Sciatic nerve (tissue), 2 donors: ENCODE results near the gene NIN. TPM values are rescaled to one million over a fixed set of nuclear protein-coding genes. Genes with fewer than 3 reads are reported as not detected.
"Not testable (repeated sequence)": the region's sequence is repeated elsewhere in the genome, so short reads cannot be mapped to it uniquely, and the experiment has no call there.

Experiments
- ATAC-seq: fragments of 200-7000 bp; cut with Tn5 transposase; one replicate; pipeline ENCODE4 v1.9.1; 2020; ENCODE audit warnings: mild to moderate bottlenecking, moderate library complexity
- DNase-seq: peaks from one replicate; pipeline ENCODE4 v3.0.0-alpha.2; 2020; ENCODE audit warnings: low spot score
- intact Hi-C: fragments of 100-400 bp; cut with DNase I; formaldehyde crosslinking; loops from one replicate; pipeline ENCODE4 v1.14.2; 2022
- total RNA-seq: library from RNA; stranded (reverse); fragmentation: NEBNext Ultra II Directional; extraction: Animal tissue kit (Norgen Biotek cat#: 25700); gene quantifications from one replicate; pipeline ENCODE4 v1.2.1, GENCODE V29; 2021
- donor health status: DM: no; HTN: no; CAD: no.
- donor health status: DM: no; HTN: no; CAD: no.

The NIN gene
- total RNA-seq, 1 donor from 2014 or later = 48.2 TPM

DNA sequence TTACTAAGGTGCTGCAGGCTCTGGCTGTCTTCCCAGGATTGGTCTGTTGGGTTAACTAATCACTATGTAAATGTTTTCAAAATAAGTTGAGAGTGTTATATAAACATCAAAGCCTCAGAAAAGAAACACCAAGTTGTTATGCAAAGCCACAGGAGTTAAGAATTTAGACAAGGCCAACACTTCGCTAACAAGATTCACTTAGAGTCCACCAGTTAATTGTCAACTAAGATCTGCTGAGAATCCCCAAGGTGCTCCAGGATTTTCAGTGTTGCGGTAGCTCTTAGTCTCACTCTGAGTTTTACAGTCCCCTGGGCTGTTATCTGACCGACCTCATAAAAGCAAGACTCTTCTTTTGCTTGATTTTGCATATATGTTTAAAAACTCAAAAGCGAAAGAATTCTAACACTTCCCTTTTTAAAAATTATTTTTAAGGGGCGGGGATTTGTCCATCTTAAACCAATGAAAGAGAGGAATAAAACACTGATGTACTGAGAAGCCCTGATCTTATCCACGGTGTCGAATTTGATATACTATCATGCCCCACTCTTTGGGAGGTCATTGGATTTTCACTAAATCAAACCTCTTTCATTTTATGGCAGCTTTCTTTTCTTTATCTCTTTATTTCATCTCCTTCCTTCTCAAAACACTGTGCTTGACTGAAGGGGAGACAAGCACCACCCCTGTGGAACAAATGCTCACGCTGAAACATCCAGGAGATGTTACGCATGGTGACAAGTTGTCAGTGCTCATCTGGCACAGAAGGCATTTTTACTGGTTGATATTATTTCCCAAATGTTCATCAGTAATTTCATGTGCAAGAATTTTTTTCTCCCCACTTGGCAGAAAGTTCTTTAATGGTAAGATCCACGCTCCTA lies 7.0 kb downstream of the NIN start:
- no peak for ATAC-seq
- no peak for DNase-seq
- intact Hi-C loops = no loop called here

DNA sequence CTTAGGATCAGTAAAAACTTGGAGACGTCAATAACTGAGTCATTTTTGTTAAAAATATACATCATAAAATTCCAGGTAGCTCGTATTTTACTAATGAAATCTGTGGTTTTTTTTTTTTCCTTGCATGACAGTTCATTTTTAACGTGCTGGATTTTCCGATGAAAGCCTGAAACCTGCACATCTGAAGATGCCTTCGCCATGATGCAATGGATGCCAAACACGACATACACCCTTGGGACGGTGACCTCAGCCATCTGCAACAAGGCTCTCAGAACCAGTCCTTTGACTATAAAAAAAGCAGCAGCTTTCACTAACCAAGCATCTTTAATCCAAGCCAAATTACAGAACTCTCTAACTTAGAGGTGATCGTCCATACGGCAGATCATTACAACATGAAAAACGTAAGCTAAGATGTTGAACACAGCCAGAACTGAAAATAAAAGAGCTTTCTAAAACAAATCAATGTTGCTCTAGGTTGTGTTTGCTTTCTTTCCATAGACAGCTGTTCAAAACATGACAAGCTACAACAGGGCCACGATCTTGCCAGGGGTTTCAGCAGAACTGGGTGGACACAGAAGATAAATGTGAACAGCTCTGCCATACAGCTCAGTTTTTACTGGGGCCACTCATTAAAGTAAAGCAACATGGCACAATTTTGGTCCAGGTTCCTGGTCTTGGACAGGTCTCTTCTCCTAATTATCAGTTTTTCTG lies 7.8 kb downstream of the NIN start:
- peak; percentile 73 for ATAC-seq
- intact Hi-C loops = no loop called here
- DNase-seq = no peak

DNA sequence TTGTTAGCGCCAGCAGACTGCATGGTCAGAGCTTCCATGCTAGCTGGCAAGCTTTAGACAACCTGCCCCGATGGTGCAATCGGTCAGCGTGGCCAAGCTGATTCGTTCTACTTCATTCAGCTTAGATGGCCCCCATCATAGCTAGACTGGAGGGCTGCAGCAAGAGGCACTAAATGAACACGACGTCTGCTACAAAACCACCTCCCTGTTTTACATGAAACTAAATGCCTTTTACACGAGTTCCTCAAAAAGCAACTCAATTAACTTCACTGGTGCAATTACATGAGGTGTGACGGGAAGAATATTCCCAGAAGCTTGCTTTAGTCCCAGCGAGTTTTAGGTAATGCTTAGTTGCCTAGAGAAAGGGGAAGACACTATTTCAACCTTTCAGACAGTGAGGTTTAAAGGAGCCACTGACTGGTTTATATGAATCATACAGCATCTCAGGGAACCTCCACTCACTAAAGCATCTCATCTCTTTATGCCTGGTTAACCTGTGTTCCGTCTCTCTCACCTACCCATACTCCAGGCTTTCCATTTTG lies 8.4 kb downstream of the NIN start:
- intact Hi-C loops = no loop called here
- ATAC-seq (no peak), DNase-seq (no peak)

- ATAC-seq = peak; percentile 38
- intact Hi-C loops = no loop called here
- DNase-seq = no peak
Observed at GRCh38 chr14:50821510-50822464, 9.2 kb downstream of the NIN start.

DNA sequence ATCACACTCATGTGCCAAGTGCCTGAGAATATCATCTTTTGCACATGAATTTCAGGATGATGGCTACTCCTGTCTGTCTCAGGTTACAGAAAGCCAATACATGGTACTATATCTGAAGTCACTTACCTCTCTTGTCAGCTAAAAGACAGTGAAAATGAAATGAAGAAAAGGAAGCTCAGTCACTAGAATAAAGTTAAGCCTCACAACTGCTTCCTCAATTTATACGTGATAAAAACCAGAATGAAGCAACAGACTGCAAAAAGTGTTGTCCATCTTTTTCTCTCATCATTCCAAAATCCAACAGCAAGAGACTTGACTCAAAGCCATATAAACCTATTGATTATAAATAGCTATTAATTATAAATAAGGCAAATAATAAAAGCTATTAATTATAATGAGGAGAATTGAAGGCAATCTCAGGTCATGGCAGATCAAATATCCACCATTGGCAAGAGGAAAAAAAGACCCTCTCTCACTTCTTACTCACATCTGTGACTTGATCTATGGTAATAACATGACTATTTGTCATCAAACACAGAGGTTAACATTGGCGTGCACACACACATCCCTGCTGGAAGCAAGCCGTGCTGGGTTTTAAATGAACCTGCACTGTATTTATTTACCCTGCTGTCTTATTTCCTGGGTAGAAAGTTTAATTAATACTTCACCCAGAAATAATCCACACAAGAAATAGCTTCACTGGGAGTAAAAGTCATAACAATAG lies 10.0 kb downstream of the NIN start:
- intact Hi-C loops = no loop called here
- ATAC-seq = no peak
- DNase-seq = no peak

DNA sequence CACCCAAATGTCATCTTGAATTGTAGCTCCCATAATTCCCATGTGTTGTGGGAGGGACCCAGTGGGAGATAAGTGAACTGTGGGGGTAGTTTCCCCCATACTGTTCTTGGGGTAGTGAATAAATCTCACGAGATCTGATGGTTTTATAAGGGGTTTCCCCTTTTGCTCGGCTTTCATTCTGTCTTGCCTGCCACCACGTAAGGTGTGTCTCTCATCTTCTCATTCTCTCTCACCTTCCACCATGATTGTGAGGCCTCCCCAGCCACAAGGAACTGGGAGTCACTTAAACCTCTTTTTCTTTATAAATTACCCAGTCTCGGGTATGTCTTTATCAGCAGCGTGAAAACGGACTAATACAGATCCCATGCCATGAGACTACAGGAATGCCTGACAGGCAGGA lies 11.7 kb downstream of the NIN start:
- ATAC-seq, intact Hi-C loops, DNase-seq: not testable (repeated sequence)

- DNase-seq (no peak), ATAC-seq (no peak)
- intact Hi-C loops = no loop called here
Observed at GRCh38 chr14:50816395-50817047, 14.4 kb downstream of the NIN start.

DNA sequence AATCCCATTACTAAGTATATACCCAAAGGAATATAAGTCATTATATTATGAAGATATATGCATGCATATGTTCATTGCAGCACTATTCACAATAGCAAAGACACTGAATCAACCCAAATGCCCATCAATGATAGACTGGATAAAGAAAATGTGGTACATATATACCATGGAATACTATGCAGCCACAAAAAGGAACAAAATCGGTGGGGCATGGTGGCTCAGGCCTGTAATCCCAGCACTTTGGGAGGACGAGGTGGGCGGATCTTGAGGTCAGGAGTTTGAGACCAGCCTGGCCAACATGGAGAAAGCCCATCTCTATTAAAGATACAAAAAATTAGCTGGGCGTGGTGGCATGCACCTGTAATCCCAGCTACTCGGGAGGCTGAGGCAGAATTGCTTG lies 15.4 kb downstream of the NIN start:
- DNase-seq, ATAC-seq, intact Hi-C loops: not testable (repeated sequence)

- intact Hi-C loops, ATAC-seq, DNase-seq: not testable (repeated sequence)
Observed at GRCh38 chr14:50815058-50815457, 15.9 kb downstream of the NIN start.

DNA sequence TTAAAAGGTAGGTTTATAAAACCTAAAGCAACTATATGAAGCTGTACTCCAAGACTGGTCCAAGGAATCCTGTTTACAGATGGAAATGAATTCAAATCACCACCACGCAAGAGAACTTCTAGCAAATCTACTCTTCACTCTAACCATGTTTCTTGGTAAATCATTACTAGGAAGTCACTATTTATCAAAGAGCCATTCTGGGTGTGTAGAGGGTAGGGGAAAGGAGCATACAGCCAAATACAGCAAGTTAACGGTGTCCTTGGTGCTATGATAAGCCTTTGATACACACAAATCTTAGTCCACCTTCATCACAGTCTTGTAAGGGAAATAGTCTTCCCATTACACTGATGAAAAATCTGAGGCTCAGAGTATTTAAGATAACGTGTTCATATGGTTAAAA lies 16.8 kb downstream of the NIN start:
- ATAC-seq (no peak), DNase-seq (no peak)
- intact Hi-C loops = no loop called here

- intact Hi-C loops = no loop called here
- ATAC-seq (no peak), DNase-seq (no peak)
Observed at GRCh38 chr14:50813544-50813863, 17.5 kb downstream of the NIN start.

- intact Hi-C loops = no loop called here
- ATAC-seq (no peak), DNase-seq (no peak)
Observed at GRCh38 chr14:50812856-50813543, 18.0 kb downstream of the NIN start.

DNA sequence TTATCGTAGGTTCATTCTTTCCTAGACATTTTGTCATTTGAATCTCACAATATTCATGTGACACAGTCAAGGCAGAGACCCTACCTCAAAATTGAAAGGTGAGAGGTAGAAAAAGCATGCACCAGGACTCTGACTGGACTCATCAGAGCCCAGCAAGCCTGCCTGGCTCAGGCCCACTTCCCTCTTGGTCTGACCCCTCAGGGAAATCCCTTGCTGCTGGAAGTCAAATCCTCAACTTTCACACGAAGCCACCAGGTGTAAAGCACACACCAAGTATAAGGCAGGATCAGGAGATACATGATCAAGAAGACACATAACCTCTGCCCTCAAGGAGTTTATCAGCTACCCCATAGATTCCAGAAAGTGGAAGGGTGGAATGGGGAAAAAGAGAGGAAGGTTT lies 18.8 kb downstream of the NIN start:
- DNase-seq (no peak), ATAC-seq (no peak)
- intact Hi-C loops = no loop called here

DNA sequence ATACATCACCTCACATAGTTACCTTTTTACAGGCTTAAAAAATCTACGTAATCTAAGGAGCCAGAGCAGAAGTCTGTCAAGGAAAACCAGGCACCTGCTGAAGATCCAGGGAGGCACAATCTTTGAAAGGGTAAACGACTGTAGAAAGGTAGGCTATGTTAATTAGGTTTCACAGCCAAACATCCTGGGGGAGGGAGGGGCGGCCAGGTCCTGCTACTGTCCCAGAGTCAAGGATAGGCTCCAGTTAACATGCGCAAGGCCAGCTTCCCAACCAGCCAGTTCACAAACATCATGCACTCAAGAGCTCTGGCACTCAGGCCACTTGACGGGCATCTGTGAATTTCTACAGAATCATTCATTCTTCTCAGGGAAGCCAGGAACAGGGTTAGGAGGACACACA lies 22.9 kb downstream of the NIN start:
- ATAC-seq (no peak), DNase-seq (no peak)
- intact Hi-C loops = no loop called here

DNA sequence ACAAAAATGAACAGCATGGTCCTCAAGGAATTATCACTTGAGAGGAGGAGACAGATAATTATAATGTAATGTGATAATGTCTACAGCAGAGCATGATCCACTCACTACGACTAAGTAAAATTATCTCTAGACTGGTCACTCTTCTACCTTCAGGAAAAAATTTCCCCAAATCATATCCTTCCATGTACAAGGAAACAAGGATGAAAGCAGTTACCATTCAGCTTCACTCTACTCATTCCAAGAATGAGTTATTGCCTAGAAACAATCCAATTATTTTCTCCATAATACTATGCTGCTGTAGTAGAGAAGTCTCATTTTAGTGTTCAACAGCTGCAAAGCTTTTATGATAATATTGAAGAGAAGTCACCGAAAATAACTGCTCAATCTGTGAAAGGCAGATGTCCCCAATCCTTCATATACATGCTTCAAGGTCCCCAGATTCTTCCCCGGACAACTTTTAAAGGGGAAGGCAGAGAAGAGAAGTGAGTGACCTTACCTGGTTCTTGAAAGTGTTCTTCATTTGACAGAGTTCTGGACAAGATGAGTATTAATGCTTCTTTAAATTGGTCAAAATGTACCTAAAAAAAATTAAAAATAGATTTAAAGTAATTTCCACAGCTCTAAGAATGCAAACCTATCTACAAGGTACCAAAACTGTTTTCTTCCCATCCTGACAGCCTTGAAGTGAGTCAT lies 24.6 kb downstream of the NIN start:
- no peak for DNase-seq
- intact Hi-C loops = no loop called here
- ATAC-seq = no peak

- ATAC-seq (no peak), DNase-seq (no peak)
- intact Hi-C loops = no loop called here
Observed at GRCh38 chr14:50805396-50805795, 25.6 kb downstream of the NIN start.

DNA sequence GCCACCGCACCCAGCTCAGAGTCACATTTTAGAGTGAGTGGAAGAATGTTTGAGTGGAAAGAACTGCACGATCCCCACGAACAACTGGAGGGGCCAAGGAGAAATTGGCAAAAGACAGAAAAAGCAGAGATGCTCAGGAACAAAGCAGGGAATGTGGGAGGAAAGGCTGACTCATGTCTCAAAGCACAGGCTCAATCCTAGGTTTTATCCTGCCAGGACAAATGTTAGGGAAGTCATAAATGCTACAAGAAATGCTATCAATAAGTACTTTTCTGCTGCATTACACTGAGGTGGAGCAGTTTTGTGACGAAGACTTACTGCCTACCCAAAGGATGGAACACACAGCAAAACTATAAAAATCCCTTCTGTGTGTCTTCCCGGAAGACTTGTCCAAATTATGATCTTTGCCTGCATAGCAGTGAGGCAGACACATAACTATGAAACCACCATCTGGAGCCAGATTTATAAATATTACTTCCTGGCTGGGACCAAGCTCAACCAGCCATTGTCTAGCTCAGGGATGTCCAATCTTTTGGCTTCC lies 26.7 kb downstream of the NIN start:
- intact Hi-C loops = no loop called here
- DNase-seq (no peak), ATAC-seq (peak; percentile 77)
